Esophagus squamous epithelium (tissue), 4 donors: ENCODE data around the gene RIN2.

Experiments used
- POLR2A ChIP-seq, 4 donors: fragments of 450-650 bp; IDR thresholded peaks; one replicate each; pipeline ENCODE4 v1.6.1; 2017; ENCODE audit warnings: antibody characterized with exemption in 4 of 4, mild to moderate bottlenecking in 4 of 4, moderate library complexity in 3 of 4
- TF ChIP-seq, protein P1 (sequence below), 6 experiments: fragments of 450-650 bp in 4 of 6; fragments of 200-600 bp in 2 of 6; sonication (generic) in 2 of 6; IDR thresholded peaks; one replicate each; pipeline ENCODE4 v1.5.1; 2016 to 2019; ENCODE audit warnings: antibody characterized with exemption in 6 of 6, mild to moderate bottlenecking in 4 of 6, moderate library complexity in 4 of 6

GRCh38 chr20:19723813-19724430, 34.1 kb upstream of the RIN2 start:
- TF ChIP-seq, protein P1, sequence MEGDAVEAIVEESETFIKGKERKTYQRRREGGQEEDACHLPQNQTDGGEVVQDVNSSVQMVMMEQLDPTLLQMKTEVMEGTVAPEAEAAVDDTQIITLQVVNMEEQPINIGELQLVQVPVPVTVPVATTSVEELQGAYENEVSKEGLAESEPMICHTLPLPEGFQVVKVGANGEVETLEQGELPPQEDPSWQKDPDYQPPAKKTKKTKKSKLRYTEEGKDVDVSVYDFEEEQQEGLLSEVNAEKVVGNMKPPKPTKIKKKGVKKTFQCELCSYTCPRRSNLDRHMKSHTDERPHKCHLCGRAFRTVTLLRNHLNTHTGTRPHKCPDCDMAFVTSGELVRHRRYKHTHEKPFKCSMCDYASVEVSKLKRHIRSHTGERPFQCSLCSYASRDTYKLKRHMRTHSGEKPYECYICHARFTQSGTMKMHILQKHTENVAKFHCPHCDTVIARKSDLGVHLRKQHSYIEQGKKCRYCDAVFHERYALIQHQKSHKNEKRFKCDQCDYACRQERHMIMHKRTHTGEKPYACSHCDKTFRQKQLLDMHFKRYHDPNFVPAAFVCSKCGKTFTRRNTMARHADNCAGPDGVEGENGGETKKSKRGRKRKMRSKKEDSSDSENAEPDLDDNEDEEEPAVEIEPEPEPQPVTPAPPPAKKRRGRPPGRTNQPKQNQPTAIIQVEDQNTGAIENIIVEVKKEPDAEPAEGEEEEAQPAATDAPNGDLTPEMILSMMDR (IDR thresholded peaks at IDR 0.05): no peak
- TF ChIP-seq POLR2A (IDR thresholded peaks at IDR 0.05): no peak
